HEK293T (cell line): Measurements from ENCODE around the gene KLC3.

Experiments
- CTCF ChIA-PET: fragments of 350-600 bp; formaldehyde crosslinking; extraction: SDS; loops from one replicate; lab custom pipeline; 2021; ENCODE audit warnings: antibody characterized with exemption, inconsistent platforms; lab: Yijun Ruan, JAX
- POLR2A ChIA-PET: fragments of 350-600 bp; formaldehyde crosslinking; extraction: SDS; loops from one replicate; lab custom pipeline; 2020; ENCODE audit warnings: antibody characterized with exemption, inconsistent platforms; lab: Yijun Ruan, JAX
- DNase-seq: peaks from one replicate; pipeline ENCODE4 v3.0.0; 2012; ENCODE audit warnings: mixed read lengths; ENCODE audit errors: extremely low spot score
- ARNT ChIP-seq: fragments of 450-650 bp; IDR thresholded peaks from 2 replicates; pipeline ENCODE4 v1.6.1; 2017; ENCODE audit warnings: mild to moderate bottlenecking
- BHLHE40 ChIP-seq: fragments of 450-650 bp; IDR thresholded peaks from 2 replicates; pipeline ENCODE4 v1.6.1; 2016; ENCODE audit warnings: mild to moderate bottlenecking, moderate library complexity, borderline replicate concordance
- CTBP1 ChIP-seq: fragments of 450-650 bp; IDR thresholded peaks from 2 replicates; pipeline ENCODE4 v1.6.1; 2016; ENCODE audit warnings: borderline replicate concordance
- ELF4 ChIP-seq: fragments of 450-650 bp; IDR thresholded peaks from 2 replicates; pipeline ENCODE4 v1.6.1; 2017; ENCODE audit warnings: antibody characterized with exemption
- FOXA1 ChIP-seq: fragments of 450-650 bp; IDR thresholded peaks from 2 replicates; pipeline ENCODE4 v1.6.1; 2016; ENCODE audit warnings: mild to moderate bottlenecking
- FOXK2 ChIP-seq: fragments of 450-650 bp; IDR thresholded peaks from 2 replicates; pipeline ENCODE4 v1.6.1; 2016; ENCODE audit warnings: mild to moderate bottlenecking
- FOXM1 ChIP-seq: fragments of 450-650 bp; IDR thresholded peaks from 2 replicates; pipeline ENCODE4 v1.6.1; 2017; ENCODE audit warnings: mild to moderate bottlenecking, borderline replicate concordance
- HDGF ChIP-seq: fragments of 450-650 bp; IDR thresholded peaks from 2 replicates; pipeline ENCODE4 v1.6.1; 2017; ENCODE audit warnings: antibody characterized with exemption, borderline replicate concordance
- L3MBTL2 ChIP-seq: fragments of 450-650 bp; conservative IDR thresholded peaks from 2 replicates; pipeline ENCODE4 v1.6.1; 2016; ENCODE audit warnings: mild to moderate bottlenecking
- LEF1 ChIP-seq: fragments of 450-650 bp; IDR thresholded peaks from 2 replicates; pipeline ENCODE4 v1.6.1; 2017; ENCODE audit warnings: mild to moderate bottlenecking, borderline replicate concordance
- NFRKB ChIP-seq: fragments of 450-650 bp; IDR thresholded peaks from 2 replicates; pipeline ENCODE4 v1.6.1; 2016; ENCODE audit warnings: mild to moderate bottlenecking, moderate library complexity
- PKNOX1 ChIP-seq: fragments of 450-650 bp; IDR thresholded peaks from 2 replicates; pipeline ENCODE4 v1.6.1; 2016
- SP1 ChIP-seq: fragments of 450-650 bp; IDR thresholded peaks from 2 replicates; pipeline ENCODE4 v1.6.1; 2017
- SUZ12 ChIP-seq: fragments of 450-650 bp; IDR thresholded peaks from 2 replicates; pipeline ENCODE4 v1.6.1; 2016; ENCODE audit warnings: mild to moderate bottlenecking
- TARDBP ChIP-seq: fragments of 450-650 bp; IDR thresholded peaks from 2 replicates; pipeline ENCODE4 v1.6.1; 2016
- ZNF384 ChIP-seq: fragments of 450-650 bp; IDR thresholded peaks from 2 replicates; pipeline ENCODE4 v1.6.1; 2016

KLC3 gene

GRCh38 chr19:45380107-45380506, 39.6 kb downstream of the KLC3 start:
- no peak for TF ChIP-seq L3MBTL2
- TF ChIP-seq HDGF = no peak
- TF ChIP-seq SUZ12 = no peak
- TF ChIP-seq SP1 = no peak
- no peak for TF ChIP-seq CTBP1
- no peak for TF ChIP-seq ARNT
- TF ChIP-seq FOXM1 = no peak
- no peak for TF ChIP-seq ZNF384
- no peak for TF ChIP-seq NFRKB
- no peak for TF ChIP-seq FOXK2
- no peak for TF ChIP-seq TARDBP
- no peak for TF ChIP-seq LEF1
- no peak for TF ChIP-seq PKNOX1
- TF ChIP-seq ELF4 = no peak
- TF ChIP-seq FOXA1 = no peak
- POLR2A ChIA-PET = no interaction called here
- CTCF ChIA-PET = no interaction called here
- no peak for DNase-seq

GRCh38 chr19:45382426-45382825, 41.9 kb downstream of the KLC3 start:
- TF ChIP-seq L3MBTL2 (no peak), HDGF (no peak), ELF4 (no peak), FOXA1 (no peak), SP1 (no peak), CTBP1 (no peak), NFRKB (no peak), FOXM1 (no peak), BHLHE40 (no peak), FOXK2 (no peak), TARDBP (no peak), ZNF384 (no peak), ARNT (no peak), SUZ12 (no peak), PKNOX1 (no peak), LEF1 (no peak)
- ChIA-PET POLR2A (interaction anchor here (0.8 kb wide), 1 partner anchor 22 kb away, joined by 3 read pairs; the partner anchor contains the start of gene PPP1R13L), CTCF (no interaction called here)
- no peak for DNase-seq

GRCh38 chr19:45385392-45386221, 45.1 kb downstream of the KLC3 start:
- POLR2A ChIA-PET = no interaction called here
- no peak for DNase-seq
- CTCF ChIA-PET = no interaction called here
- TF ChIP-seq FOXM1 = no peak
- no peak for TF ChIP-seq FOXK2
- no peak for TF ChIP-seq SUZ12
- no peak for TF ChIP-seq NFRKB
- no peak for TF ChIP-seq ELF4
- no peak for TF ChIP-seq BHLHE40
- no peak for TF ChIP-seq PKNOX1
- TF ChIP-seq ARNT = no peak
- TF ChIP-seq FOXA1 = no peak
- TF ChIP-seq SP1 = no peak
- TF ChIP-seq CTBP1 = no peak
- TF ChIP-seq HDGF = no peak
- TF ChIP-seq TARDBP = no peak
- no peak for TF ChIP-seq LEF1
- no peak for TF ChIP-seq L3MBTL2
- TF ChIP-seq ZNF384 = no peak

GRCh38 chr19:45391346-45391745, 50.8 kb downstream of the KLC3 start:
- ChIA-PET POLR2A (interaction anchor here (2.2 kb wide), 1 partner anchor 13 kb away, joined by 7 read pairs; the partner anchor contains the start of gene PPP1R13L), CTCF (interaction anchor here (1.1 kb wide), 1 partner anchor 10 kb away, joined by 5 read pairs; no protein-coding TSS in a partner anchor)
- TF ChIP-seq BHLHE40 (no peak), LEF1 (no peak)
- DNase-seq = peak; percentile 58

- ChIA-PET POLR2A (interaction anchor here (2.2 kb wide), 1 partner anchor 12 kb away, joined by 7 read pairs; the partner anchor contains the start of gene PPP1R13L), CTCF (no interaction called here)
These were observed 51.5 kb downstream of the KLC3 start for GRCh38 chr19:45391871-45392665.

More at GRCh38 chr19:45391871-45392665, 51.5 kb downstream of the KLC3 start:
- TF ChIP-seq FOXK2 (no peak), BHLHE40 (no peak)
- no peak for DNase-seq
